PC-3 (cell line): ENCODE results near the gene PPP1R9B. TPM values are rescaled to one million over a fixed set of nuclear protein-coding genes. Genes with fewer than 3 reads are reported as not detected.

Experiments used
- ATAC-seq: fragments of 200-7000 bp; cut with Tn5 transposase; 2 replicates; pipeline ENCODE4 v1.9.1; 2020; ENCODE audit warnings: mild to moderate bottlenecking, moderate library complexity
- BruUV-seq: library from RNA; stranded (reverse); fragments of 400-500 nt; replicated peaks from 2 replicates; lab custom pipeline; 2021; lab: Mats Ljungman, UMichigan
- CTCF ChIA-PET: fragments of 300-600 bp; sonication (Branson Sonifier 250); formaldehyde crosslinking; loops from one replicate; lab custom pipeline; 2022; ENCODE audit warnings: antibody characterized with exemption; lab: Charles Lee
- POLR2A ChIA-PET: fragments of 300-600 bp; sonication (Branson Sonifier 250); formaldehyde crosslinking; loops from one replicate; lab custom pipeline; 2022; ENCODE audit warnings: antibody characterized with exemption; ENCODE audit not compliant: unreplicated experiment; lab: Charles Lee
- DNase-seq: peaks from one replicate; pipeline ENCODE4 v3.0.0-alpha.2; 2015
- H2AFZ ChIP-seq: fragments of 300-600 bp; sonication (generic); 2 replicates; pipeline ENCODE4 v1.6.0; 2016; ENCODE audit warnings: antibody characterized with exemption, low read length
- H3F3A ChIP-seq: fragments of 300-600 bp; sonication (generic); one replicate; pipeline ENCODE4 v1.6.0; 2017; ENCODE audit warnings: antibody characterized with exemption, low read length, control low read depth, mild to moderate bottlenecking; ENCODE audit not compliant: unreplicated experiment
- H3K27ac ChIP-seq: fragments of 300-600 bp; sonication (generic); 2 replicates; pipeline ENCODE4 v1.5.1; 2016; ENCODE audit warnings: mild to moderate bottlenecking, low read length
- H3K27me3 ChIP-seq: fragments of 300-600 bp; sonication (generic); 2 replicates; pipeline ENCODE4 v1.6.1; 2016; ENCODE audit warnings: low read length, mixed read lengths
- H3K36me3 ChIP-seq: fragments of 300-600 bp; sonication (generic); 2 replicates; pipeline ENCODE4 v1.6.1; 2016; ENCODE audit warnings: low read depth, mixed run types, low read length, mixed read lengths
- H3K4me1 ChIP-seq: fragments of 300-600 bp; sonication (generic); 2 replicates; pipeline ENCODE4 v1.5.1; 2016; ENCODE audit warnings: low read length; ENCODE audit not compliant: insufficient read depth
- H3K4me2 ChIP-seq: fragments of 300-600 bp; sonication (generic); 2 replicates; pipeline ENCODE4 v1.6.0; 2016; ENCODE audit warnings: low read length
- H3K4me3 ChIP-seq: fragments of 300-600 bp; sonication (generic); 2 replicates; pipeline ENCODE4 v1.5.1; 2016; ENCODE audit warnings: mild to moderate bottlenecking, low read length, mixed read lengths
- H3K79me2 ChIP-seq: fragments of 300-600 bp; sonication (generic); 2 replicates; pipeline ENCODE4 v1.6.1; 2017; ENCODE audit warnings: low read length, mixed read lengths
- H3K9ac ChIP-seq: fragments of 300-600 bp; sonication (generic); 2 replicates; pipeline ENCODE4 v1.6.0; 2016; ENCODE audit warnings: mild to moderate bottlenecking, low read length
- H3K9me2 ChIP-seq: fragments of 300-600 bp; sonication (generic); replicated peaks from 2 replicates; pipeline ENCODE4 v1.6.1; 2016; ENCODE audit warnings: mixed run types, low read length, mixed read lengths
- H3K9me3 ChIP-seq: fragments of 300-600 bp; sonication (generic); 2 replicates; pipeline ENCODE4 v1.6.1; 2016; ENCODE audit warnings: low read length, mixed read lengths
- H4K20me1 ChIP-seq: fragments of 300-600 bp; sonication (generic); 2 replicates; pipeline ENCODE4 v1.6.1; 2016; ENCODE audit warnings: low read length, mixed read lengths
- CTCF ChIP-seq: fragments of 300-600 bp; sonication (generic); conservative IDR thresholded peaks from 2 replicates; pipeline ENCODE4 v1.5.1; 2017; ENCODE audit warnings: antibody characterized with exemption, low read depth, mild to moderate bottlenecking, low read length
- EZH2 ChIP-seq: fragments of 300-600 bp; sonication (generic); IDR thresholded peaks from one replicate; pipeline ENCODE4 v1.6.1; 2017; ENCODE audit warnings: antibody characterized with exemption, mild to moderate bottlenecking, low read length; ENCODE audit not compliant: unreplicated experiment
- EZH2phosphoT487 ChIP-seq: fragments of 300-600 bp; sonication (generic); IDR thresholded peaks from 2 replicates; pipeline ENCODE4 v1.6.1; 2018; ENCODE audit warnings: mild to moderate bottlenecking, antibody characterized with exemption, low read length, borderline replicate concordance
- intact Hi-C: fragments of 100-400 bp; cut with micrococcal nuclease; formaldehyde crosslinking; loops from 2 replicates; pipeline ENCODE4 v1.9.0; 2023
- total RNA-seq: library from RNA; depleted of rRNA; stranded (reverse); fragments of >200 nt; gene quantifications from 2 replicates; pipeline ENCODE4 v1.2.3, GENCODE V29; 2014

The PPP1R9B gene
- total RNA-seq, 1 experiment from 2014 or later, result 67.7 TPM

DNA sequence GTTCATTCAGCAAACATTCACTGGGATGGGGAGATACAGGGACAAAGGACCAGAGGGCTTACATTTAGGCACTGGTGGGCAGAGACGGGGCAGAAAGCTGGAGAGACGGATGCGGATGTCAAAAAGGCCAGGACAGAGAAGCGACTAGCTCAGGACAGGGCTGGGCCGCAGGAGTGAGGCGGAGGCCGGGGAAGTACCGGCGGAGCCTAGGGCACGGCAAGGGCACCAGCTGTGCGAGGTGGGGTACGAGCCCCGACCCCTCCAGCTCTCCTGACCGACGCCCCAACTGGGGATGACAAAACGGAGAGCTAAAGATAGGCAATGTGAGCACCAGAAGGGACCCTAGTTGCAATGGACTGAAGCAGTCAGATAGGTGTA is 11.4 kb upstream of the PPP1R9B start:
- H2AFZ ChIP-seq, result peak overlapping the region; percentile 90
- no peaks in the 10 kb centered on the region for H3K27me3 ChIP-seq
- peak overlapping the region; percentile 86 for H3K4me2 ChIP-seq
- H3K4me1 ChIP-seq, result peaks cover 11% of the 10 kb centered on the region
- DNase-seq (no peak), ATAC-seq (no peak)
- no peaks in the 10 kb centered on the region for H3K79me2 ChIP-seq
- TF ChIP-seq CTCF (no peak), EZH2 (no peak)
- CTCF ChIA-PET, result interaction anchor here (0.6 kb wide), 1 partner anchor 9 kb away, joined by 3 read pairs; no protein-coding TSS in a partner anchor
- H3F3A ChIP-seq, result no peaks in the 10 kb centered on the region
- intact Hi-C loops, result loop anchor here (1.0 to 2.0 kb wide), 4 partner anchors 10 to 68 kb away; no protein-coding TSS in a partner anchor
- no peaks in the 10 kb centered on the region for H4K20me1 ChIP-seq
- POLR2A ChIA-PET, result no interaction called here
- H3K36me3 ChIP-seq, result no peaks in the 10 kb centered on the region
- no TSS peak for BruUV-seq
- no peaks in the 10 kb centered on the region for H3K9me3 ChIP-seq
- no peaks in the 10 kb centered on the region for H3K9me2 ChIP-seq
- H3K27ac ChIP-seq, result no peak overlapping the region
- H3K9ac ChIP-seq, result no peak overlapping the region
- H3K4me3 ChIP-seq, result peak overlapping the region; percentile 70

GRCh38 chr17:50161023-50161910 is 10.8 kb upstream of the PPP1R9B start:
- no peaks in the 10 kb centered on the region for H3K9me2 ChIP-seq
- no peaks in the 10 kb centered on the region for H3K27me3 ChIP-seq
- H2AFZ ChIP-seq, result peak overlapping the region; percentile 90
- BruUV-seq, result TSS peak; percentile 93
- H3K27ac ChIP-seq, result no peak overlapping the region
- H3K9ac ChIP-seq, result peak overlapping the region; percentile 56
- peak overlapping the region; percentile 70 for H3K4me3 ChIP-seq
- H3K79me2 ChIP-seq, result no peaks in the 10 kb centered on the region
- ChIA-PET POLR2A (no interaction called here), CTCF (interaction anchor here (0.6 to 1.2 kb wide), 2 partner anchors 9 kb away, joined by 3 to 7 read pairs; no protein-coding TSS in a partner anchor)
- H4K20me1 ChIP-seq, result no peaks in the 10 kb centered on the region
- DNase-seq, result peak; percentile 95
- intact Hi-C loops, result loop anchor here (1.0 to 2.0 kb wide), 4 partner anchors 9 to 67 kb away; no protein-coding TSS in a partner anchor
- TF ChIP-seq CTCF (peak; percentile 95), EZH2 (no peak), EZH2phosphoT487 (no peak)
- H3K9me3 ChIP-seq, result no peaks in the 10 kb centered on the region
- peak overlapping the region; percentile 86 for H3K4me2 ChIP-seq
- peak; percentile 98 for ATAC-seq
- no peaks in the 10 kb centered on the region for H3F3A ChIP-seq
- H3K36me3 ChIP-seq, result no peaks in the 10 kb centered on the region
- peaks cover 11% of the 10 kb centered on the region for H3K4me1 ChIP-seq

DNA sequence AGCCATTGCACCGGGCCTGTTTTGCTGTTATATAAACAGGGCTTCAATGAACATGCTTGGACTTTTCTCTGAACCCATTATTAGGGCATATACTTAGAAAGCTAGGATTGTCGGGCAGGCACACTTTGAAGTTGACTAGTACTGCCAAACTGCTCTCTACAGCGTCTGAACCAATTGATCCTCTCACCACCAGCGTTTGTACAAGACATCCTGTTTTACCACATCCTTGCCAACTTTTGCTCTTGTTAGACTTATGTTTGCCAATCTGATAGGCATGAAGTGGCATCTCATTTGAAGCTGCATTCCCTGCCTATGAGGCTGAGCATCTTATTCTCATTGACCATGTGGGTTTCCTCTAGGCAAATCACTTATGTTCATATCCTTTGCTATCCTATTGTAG is 7.4 kb upstream of the PPP1R9B start:
- Histone ChIP-seq H3K79me2 (no peaks in the 10 kb centered on the region), H4K20me1 (no peaks in the 10 kb centered on the region), H3K27ac (no peak overlapping the region), H3F3A (no peaks in the 10 kb centered on the region), H3K4me1 (peaks cover 25% of the 10 kb centered on the region), H3K9me3 (no peaks in the 10 kb centered on the region), H3K9me2 (no peaks in the 10 kb centered on the region), H2AFZ (no peak overlapping the region), H3K4me2 (no peak overlapping the region), H3K27me3 (no peaks in the 10 kb centered on the region), H3K4me3 (no peak overlapping the region), H3K9ac (no peak overlapping the region), H3K36me3 (no peaks in the 10 kb centered on the region)
- BruUV-seq, result no TSS peak
- ATAC-seq (no peak), DNase-seq (no peak)
- TF ChIP-seq EZH2, result no peak
- TF ChIP-seq EZH2phosphoT487, result no peak
- TF ChIP-seq CTCF, result no peak
- POLR2A ChIA-PET, result no interaction called here
- CTCF ChIA-PET, result no interaction called here
- intact Hi-C loops, result no loop called here
